Melanocyte of skin (primary cell): ENCODE results near the gene KCNK6. TPM values are rescaled to one million over a fixed set of nuclear protein-coding genes. Genes with fewer than 3 reads are reported as not detected.

ENCODE experiments used
- small RNA-seq, 2 donors: library from RNA; depleted of rRNA; stranded (forward); fragments of <200 nt; gene quantifications; one replicate each; pipeline ENCODE3, GENCODE V24; 2012
- total RNA-seq, 2 donors: library from RNA; depleted of rRNA; stranded (reverse); fragments of >200 nt; gene quantifications; 2 replicates each; pipeline ENCODE4 v1.2.3, GENCODE V29; 2012

KCNK6 gene
- total RNA-seq: under 1 TPM; under 0.01 to 0.33 TPM

GRCh38 chr19:38319421-38320258 is at the start of gene KCNK6:
Gene KCNK6 (plus strand): TSS chr19:38319845. CDS start chr19:38319951, 106 bp downstream.

GRCh38 chr19:38303517-38304351 is 15.9 kb upstream of the KCNK6 start, which contains the start of gene C19orf33:
Gene C19orf33 (plus strand): TSS chr19:38304251. CDS start chr19:38304262, 11 bp downstream.

GRCh38 chr19:38315657-38316476 is 3.8 kb upstream of the KCNK6 start, which contains the start of gene YIF1B:
Gene YIF1B (minus strand): TSS chr19:38315947. CDS start chr19:38315917, 30 bp downstream.

GRCh38 chr19:38374332-38375097 is 54.9 kb downstream of the KCNK6 start, which contains the start of gene PSMD8:
Gene PSMD8 (plus strand): TSS chr19:38374571. CDS start chr19:38374602, 31 bp downstream.

Small RNAs within 50 kb of the gene (small RNA-seq; reads per million reads assigned to genes)
- 0 reads per million in 2 donors for gene RF00019

Other genes starting within 250 kb of the KCNK6 start
- gene DPF1, start 95.6 kb upstream of the KCNK6 start, total RNA-seq: 1 to 10 TPM; 1.0 to 3.3 TPM
- not detected for gene PPP1R14A, start 63.5 kb upstream of the KCNK6 start, total RNA-seq
- gene SPINT2, start 55.3 kb upstream of the KCNK6 start, total RNA-seq: not detected
- not detected for gene C19orf33, start 15.6 kb upstream of the KCNK6 start, total RNA-seq
- gene YIF1B, start 3.9 kb upstream of the KCNK6 start, total RNA-seq: 100 to 1,000 TPM in 1 of 2 donors, 10 to 100 TPM in 1; 94.6 to 118 TPM
- 1 to 10 TPM in 1 of 2 donors, under 1 TPM in 1; 0.33 to 1.4 TPM for gene CATSPERG, start 16.0 kb downstream of the KCNK6 start, total RNA-seq
- gene PSMD8, start 54.7 kb downstream of the KCNK6 start, total RNA-seq: 100 to 1,000 TPM; 402 to 443 TPM
- gene GGN, start 68.2 kb downstream of the KCNK6 start, total RNA-seq: not detected
- gene SPRED3, start 68.9 kb downstream of the KCNK6 start, total RNA-seq: under 1 TPM; 0.33 to 0.34 TPM
- 1 to 10 TPM; 7.0 to 7.2 TPM for gene FAM98C, start 83.2 kb downstream of the KCNK6 start, total RNA-seq
- not detected for gene RASGRP4, start 106.4 kb downstream of the KCNK6 start, total RNA-seq
- gene RYR1, start 113.8 kb downstream of the KCNK6 start, total RNA-seq: 1 to 10 TPM in 1 of 2 donors, under 1 TPM in 1; 1.00 to 1.4 TPM